HG03521 (cell line): ENCODE data around the gene HOXC12.

ENCODE experiments used
- ATAC-seq: cut with Tn5 transposase; IDR thresholded peaks from one replicate; pipeline ENCODE4 v1.9.1; 2021; ENCODE audit warnings: mild to moderate bottlenecking, moderate library complexity; ENCODE audit not compliant: unreplicated experiment

Gene HOXC12

DNA sequence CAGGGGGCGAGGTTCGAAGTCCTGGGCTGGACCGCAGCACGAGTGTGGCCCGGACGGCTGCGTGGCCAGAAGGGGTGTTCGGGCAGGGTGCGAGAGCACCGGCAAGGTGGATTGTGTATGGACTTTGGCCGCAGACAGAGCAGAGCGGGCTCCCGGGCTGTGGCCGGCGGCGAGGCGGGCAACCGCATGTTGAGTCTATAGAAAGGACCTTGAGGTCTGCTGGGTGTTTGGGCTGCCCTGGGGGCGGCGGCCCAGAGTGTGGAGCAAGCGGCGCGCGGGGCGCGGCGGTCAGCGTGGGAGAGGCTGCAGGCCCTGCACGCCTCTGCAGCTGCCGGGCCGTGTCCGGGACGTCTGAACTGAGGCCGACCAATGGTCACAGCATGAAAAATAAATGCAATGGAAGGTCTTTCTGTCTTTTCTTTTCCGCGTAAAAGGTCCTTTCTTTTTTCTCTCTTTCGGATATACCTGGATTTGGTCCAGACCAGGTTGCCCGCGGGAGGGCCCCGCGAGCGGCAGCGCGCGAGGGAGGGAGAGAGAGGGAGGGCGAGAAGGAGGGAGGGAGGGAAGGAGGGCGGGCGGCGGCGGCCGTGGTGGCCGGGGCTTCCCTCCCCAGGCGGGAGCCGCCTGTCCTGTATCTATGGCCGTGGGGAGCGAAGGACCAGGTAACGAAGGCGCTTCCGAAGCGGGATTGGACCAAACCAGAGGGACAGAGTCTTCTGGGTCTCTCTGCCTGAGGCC, 39.7 kb downstream of the HOXC12 start:
- no peak for ATAC-seq

DNA sequence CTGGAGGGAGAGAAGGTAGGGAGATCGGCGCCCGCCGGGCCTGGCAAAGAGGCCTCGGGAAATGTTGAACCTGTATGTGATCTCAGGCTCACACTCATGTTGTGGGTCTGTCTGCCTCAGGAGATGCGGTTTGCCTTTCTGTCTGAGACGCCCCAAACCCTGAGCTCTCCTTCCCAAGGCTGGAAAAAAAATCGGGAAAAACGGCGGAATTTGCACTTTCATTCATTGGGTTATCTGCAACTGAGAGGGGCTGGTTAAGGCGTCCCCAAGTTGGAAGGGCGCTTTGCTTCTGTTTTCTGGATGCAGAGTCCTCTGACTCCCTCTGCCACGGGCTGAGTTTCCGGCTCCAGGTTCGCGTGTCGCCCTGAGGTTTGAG, 40.3 kb downstream of the HOXC12 start:
- ATAC-seq = no peak

DNA sequence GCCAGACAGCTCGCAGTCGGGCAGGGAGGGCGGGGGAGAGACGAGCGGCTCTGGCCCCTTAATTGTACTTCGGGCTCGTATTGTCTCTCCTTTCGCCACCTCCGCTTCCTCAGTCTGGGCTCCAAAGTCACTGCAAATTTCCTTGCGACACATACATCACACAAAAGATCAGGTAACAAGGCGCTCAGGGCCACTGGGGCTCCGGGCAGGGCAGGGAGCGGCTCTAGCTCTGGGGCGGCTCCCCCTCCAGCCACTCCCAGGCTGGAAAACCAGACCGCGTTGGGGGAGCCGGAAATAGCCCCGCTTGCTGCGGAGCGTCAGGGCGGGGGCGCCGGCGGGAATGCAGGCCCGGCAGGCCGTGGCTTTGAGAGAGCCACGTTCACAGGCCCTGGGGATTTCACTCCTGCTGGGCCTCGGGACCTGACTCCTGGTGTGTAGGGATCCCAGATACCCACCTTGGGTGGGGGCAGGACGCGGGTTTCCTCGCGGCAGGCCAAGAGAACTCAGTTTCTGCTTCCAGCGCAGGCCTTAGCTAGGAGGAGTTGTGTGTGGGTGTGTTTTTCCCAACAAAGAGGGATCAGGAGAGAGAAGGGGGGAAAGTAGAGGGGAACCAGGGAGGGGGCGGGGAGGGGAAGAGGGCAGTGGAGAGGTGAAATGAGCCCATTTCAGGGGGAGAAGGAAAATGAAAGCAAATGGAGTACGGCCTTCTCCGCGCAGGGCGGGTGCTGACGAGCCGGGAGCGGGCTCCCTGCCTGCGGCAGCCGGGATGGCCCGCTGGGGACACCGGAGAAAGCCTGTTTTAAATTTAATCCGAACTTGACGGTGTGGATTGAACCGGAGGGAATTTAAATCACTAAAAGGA, 40.9 kb downstream of the HOXC12 start:
- ATAC-seq = no peak

DNA sequence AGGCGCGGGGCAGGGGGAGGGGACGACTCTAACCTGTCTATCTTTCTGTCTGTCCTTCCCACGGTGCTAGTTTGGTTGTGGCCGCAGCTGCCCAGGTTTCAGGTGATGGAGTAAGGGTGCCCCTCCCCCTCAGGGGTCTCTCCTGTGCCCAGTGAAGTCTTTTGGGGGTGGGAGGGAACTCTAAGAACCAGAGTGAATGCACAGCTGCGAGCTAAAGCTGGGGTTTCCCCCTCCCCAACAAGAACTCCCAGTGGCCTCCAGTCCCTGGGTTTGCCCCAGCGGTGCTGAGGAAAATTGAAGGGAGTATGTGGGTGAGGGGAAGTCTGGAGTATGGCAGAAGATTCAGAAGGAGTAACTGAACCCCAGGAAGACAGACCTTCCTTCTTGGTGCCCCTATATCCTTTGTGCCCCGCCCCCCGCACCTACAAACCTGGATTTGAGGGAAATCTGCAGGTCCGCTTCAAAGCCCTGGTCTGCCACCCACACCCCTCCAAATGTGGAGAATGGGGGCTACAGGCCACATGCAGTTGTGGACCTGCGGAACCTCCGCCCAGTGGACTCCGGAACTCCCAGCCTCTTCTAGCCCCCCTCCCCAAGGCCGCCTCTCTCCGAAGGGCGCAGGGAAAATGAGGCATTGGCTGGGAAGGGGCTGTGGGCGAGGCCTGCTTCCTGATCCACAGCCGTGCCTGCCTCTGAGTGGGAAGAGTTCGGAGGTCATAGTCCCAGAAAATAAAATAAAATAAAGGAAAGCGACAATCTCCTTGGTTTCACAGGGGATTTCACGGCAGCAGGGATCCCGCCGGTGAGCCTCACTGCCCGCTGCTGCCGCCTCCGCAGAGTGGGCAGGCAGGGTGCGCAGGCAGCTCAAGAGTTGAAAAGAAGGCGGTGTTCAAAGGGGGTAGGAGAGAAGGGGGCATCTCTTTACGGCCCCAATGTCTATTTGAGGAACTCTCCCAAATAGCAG, 41.8 kb downstream of the HOXC12 start:
- no peak for ATAC-seq

DNA sequence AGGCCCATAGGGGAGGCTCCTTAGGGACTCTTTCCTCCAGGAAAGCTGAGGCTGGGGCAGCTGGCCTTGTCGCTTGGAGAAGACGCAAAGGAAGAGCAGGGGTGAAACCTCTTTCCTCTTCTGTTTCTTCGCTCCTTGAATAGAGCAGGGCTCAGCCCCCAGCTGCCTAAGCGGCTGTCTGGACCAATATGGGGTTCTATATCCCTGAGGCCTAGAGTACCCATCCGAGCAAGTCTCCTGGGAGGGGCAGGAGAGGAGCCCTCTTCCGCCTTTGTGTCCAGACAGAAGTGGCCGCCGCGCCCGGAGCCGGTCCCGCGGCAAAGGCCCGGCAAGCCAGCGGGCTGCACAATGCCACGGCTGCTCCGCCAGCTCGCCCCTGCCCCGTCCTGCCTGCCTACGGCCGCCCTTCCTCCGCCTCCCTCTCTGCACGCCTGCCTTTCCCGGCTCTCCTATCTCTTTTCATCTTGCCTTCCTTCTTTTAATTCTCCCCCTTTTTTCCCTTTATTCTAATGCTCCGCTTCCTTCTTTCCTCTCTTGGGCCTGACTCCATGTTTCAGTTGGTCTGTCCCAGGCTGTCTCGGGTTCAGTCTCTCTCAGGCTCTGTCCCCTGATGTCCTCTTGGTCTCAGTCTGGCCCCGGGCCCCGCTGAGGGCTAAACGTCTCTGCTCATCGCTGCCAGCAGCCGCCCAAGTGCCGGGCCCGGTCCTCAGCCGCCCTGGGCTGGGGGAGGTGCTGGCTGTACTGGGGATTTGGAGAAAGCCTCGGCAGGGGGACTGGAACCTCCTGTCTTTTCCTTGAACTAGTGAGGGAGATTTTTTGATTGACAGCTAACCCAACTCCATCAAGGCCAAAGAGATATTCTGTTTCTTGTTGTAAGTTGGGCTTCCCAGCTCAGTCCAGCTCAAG, 42.8 kb downstream of the HOXC12 start:
- no peak for ATAC-seq

DNA sequence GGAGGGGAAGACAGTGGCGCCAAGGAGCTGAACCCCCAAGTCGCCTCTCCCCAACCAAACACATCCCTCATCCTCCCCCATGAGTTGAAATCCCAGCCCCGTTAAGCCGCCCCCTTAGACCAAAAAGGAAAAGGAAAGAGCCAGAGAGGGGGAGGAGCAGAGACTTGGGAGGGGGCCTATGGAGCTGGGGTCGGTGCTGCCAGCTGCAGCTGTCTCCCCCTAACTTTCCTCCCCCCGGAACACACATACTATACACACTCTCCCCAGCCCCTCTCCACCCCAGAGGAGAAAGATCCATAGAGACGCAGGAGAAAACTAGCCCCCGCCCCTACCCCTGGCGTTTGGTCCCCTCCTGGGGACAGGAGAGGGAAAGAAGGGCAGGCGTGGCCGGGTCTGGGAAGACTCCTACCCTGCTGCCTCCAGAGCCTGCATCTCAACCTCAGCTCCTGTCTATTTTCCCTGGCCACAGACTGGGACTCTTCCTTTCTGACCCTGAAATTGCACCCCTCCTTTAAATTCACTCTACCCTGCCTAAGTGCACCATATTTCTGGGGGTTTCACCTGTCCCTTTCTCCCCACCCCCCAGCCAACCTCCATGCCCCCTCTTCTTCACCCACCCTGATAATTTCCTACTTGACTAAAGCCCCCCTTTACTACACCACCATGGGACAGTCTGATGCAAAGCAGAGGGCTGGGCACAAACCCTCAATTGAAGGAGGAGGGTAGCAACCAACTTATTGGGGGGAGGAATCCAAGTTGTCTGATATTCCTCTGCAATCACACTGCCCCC, 43.6 kb downstream of the HOXC12 start:
- ATAC-seq = no peak

DNA sequence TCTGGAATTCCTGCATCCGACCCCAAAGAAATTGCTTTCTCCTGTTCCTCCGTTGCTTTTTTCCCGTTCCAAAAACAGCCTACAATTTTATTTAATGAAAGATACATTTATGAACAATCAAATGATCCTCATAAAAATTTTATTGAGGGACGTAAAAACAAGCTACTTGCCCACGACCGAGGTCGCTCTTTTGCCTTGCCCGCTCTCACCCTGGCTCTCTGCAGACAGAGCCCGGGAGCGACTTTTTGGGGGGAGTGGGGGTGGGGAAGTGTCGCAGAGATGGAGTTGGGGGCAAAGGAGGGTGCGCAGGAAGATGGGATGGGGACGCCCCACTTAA, 44.2 kb downstream of the HOXC12 start:
- ATAC-seq = no peak

DNA sequence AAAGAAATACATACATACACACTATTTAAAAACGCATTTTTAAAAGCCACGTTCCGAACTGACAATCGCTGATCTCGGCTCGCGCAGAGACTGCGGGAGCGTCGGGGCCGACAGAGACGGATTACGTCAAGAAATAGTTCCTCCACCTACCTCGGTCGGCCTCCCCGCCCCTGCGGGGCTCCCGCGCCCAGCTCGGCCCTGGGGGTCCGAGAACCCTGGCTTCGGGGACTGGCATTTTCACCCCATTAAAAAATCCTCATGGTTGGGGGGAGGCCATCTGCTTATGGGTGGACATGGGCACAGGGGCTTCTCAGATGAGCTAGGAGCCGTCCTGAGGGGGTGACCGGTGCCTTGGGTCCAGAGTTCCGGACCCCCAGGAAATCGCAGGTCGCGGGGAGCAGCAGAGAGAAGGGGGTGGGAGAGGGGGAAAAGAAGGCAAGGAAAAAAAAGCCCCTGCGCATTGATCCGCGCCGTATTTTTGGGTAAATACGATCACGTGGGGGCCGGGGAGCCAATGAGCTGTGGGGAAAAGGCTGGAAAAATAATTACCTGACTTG, 44.9 kb downstream of the HOXC12 start:
- no peak for ATAC-seq

DNA sequence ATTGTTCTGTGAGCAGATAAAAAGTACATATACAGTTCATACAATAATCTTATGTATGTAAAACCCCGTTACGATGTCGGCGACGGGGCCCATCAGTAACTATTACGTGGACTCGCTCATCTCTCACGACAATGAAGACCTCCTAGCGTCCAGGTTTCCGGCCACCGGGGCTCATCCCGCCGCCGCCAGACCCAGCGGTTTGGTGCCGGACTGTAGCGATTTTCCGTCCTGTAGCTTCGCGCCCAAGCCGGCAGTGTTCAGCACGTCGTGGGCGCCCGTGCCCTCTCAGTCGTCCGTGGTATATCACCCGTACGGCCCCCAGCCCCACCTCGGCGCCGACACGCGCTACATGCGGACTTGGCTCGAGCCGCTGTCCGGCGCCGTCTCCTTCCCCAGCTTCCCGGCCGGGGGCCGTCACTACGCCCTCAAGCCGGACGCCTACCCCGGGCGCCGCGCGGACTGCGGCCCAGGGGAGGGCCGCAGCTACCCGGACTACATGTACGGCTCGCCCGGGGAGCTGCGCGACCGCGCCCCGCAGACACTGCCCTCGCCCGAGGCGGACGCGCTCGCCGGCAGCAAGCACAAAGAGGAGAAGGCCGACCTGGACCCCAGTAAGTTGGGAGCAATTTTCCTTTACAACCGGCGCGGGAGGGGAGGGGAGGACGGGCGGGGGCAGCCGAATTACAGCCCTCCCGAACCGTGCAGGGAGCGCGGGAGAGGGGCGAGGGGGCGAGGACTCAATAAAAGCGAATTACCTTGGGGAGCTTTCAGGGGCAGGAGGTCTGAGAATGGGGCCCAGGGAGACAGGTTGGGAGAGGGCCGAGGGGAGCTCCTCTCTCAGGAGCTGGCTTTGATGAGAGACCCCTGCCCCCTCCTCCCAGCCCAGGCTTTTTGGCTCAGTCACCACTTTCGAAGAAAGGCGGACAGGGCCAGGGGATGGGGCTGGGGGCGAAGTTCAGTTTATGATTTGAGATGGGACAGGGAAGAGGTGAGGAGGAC, 45.7 kb downstream of the HOXC12 start, which contains the start of gene HOXC9:
HOXC9 (plus strand) TSS at position 46 of the 999 bp plus-strand sequence; CDS start at position 74, 28 bp downstream.
- ATAC-seq = no peak

DNA sequence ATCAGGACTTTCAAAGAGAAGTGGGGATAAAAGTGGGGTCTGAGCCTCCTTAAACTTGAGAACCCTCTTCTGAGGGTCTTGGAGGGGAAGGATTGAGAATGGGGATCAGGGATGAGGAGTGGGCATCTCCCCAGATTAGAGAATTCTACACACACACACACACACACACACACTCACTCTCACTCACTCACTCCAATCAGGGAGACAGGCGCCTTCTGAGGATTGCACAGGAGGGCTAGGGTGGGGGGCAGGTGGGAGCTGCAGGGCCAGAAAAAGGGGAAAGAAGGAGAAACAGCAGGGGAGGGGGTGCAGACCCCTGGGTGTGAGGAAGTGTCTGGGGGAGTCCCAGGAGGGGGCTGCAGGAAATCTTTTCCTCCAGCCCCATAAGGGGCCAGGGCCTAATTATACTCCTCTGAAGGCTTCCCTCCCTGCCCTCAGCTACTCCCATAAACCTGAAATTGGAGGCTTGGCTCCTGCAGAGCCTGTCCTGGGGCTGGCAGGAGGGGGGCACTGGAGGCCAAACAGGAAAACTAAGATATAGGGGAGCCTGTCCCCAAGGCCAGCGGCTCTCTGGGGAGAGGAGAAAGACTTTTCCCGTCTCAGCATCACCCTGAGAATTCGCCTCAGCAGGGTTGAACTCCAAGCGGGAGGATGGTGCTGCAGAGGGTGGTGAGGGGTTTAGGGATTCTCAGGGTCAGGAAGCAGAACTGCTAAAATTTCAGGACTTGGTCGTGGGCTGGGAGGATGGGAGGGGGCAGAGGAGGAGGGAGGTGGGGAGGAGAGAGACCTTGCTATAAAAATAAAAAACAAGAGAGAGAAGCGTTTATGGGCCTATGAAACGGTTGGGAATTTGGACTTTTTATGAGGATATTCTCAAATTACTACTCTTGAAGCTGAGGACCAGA, 46.8 kb downstream of the HOXC12 start:
- ATAC-seq = no peak

DNA sequence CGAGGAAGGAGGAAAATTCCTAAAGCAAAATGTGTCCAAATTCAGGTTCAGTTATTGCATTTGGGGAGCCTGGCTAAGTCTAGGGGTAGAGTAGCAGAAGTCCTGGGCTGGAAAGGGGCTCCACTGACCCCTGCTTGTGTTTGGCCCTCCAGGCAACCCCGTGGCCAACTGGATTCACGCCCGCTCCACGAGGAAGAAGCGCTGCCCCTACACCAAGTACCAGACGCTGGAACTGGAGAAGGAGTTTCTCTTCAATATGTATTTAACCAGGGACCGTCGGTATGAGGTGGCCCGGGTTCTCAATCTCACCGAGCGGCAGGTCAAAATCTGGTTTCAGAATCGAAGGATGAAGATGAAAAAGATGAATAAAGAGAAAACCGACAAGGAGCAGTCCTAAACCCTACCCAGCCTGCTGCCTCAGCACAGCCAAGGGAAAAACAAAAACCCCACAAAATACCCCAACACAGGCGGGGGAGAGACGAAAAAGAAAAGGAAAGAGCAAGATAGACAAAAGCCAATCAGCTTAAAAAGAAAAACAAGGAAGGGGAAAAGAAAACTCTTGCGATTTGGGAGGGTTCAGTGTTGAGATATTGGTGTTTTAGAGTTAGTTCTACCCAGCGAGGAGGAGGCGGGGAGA, 47.7 kb downstream of the HOXC12 start:
- ATAC-seq = no peak

DNA sequence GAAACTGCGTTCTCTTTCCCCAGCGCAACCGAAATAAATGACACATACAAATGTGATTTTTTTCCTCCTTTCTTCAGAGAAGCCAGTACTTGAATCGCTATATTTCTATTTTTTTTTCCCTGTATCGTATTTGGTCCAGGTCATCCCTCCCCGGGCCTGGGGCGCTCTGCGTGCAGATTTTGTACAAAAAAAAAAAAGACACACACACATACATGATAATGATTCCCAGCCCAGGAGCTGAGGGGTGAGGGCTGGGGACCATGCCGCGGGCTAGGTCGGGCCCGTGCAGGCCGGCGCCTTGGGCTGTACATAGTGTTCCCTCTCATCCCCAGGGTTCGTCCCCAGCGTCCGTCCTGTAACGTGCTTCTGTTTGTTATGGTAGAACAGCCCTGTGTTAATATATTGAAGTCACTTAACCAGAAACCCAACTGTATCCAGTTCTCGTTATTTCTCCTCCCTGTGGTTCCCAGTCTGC, 48.2 kb downstream of the HOXC12 start:
- ATAC-seq = no peak

DNA sequence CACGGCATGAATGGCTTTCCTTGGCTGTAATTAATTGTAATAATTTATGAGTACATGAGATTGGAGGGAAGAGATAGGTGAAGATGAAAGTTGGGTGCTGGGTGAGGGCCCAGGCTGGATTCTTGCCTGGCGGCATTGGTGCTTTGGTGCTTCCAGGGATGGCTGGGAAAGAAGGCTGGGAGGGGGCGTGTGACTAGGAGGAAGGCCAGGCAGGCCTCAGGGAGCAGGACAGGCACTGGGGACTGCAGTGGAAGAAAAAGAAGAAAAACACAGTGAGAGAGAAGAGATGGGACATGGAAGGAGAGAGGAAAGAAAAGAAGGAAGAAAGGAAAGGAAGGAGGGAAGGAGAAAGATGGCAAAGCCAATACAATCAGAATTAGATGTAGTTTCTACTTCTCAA, 48.9 kb downstream of the HOXC12 start:
- ATAC-seq = no peak

DNA sequence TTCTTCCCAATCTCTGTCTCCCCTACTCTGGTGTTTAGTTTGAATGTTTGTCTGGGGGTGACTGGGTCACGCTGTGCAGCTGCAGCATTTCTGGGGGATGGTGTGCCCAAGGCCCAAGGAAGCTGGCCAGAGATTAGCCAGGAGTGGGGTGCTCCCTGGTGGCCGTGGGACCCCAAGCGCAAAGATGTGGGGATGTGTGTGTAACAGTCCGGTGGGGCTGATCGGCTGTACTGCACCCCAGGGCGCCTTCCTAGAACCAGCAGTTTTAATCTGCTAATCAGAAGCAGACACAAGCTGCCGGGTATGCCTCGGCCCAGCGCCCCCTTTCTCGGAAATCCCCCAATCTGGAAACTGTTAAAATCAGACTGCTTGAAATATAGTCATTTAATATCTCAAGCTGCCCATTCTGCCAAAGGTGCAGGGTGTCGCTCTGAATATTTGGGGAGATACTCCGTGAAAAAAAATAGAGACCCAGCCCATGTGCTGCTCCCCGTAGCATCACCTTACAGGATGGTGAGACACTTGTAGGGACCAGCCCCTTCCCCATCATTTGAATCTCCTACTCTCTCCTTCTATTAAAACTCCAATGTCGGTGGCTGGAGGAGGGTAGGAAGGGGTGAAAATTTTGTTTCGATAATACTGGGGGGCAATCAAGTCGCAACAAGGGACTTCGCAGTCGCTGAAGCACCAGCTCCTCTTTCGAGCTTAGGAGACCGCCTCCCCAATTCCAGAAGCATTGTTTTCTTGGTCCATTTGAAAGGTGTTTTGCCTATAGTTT, 49.5 kb downstream of the HOXC12 start:
- no peak for ATAC-seq

DNA sequence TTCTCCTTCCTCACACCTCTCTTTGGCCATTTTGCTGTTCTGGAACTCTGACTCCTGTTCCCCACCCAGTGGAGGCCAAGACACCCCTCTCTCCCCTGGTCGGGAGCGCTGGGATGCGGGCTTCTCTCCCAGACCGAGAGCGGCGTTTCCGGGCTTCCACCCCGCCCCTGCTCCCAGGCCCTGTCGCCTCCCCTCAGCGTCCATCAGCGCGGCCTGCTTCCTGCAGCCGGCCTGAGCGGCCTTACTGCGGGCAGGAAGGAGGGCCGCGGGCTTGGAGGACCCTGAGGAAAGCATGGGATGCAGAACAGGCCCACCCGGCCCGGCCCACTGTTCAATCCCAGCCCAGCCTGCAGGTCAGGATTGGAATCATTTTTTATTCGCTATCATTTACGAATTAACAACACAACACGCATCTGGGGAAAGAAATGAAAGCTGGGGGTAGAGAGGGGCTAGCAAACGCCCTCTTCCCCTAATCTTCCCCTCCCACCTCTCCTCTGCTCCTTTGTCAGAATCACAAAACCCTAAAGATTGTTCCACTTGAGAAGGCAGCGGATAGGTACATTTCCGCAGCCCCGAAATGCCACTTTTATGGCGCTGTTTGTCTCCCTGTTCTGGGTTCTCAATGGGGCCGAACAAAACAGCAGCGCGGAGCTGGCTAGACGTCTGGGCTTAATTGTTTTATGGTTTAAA, 50.3 kb downstream of the HOXC12 start:
- ATAC-seq = no peak
